Stimulated activated CD4-positive, alpha-beta T cell treated with anti-CD3 and anti-CD28 coated beads, Interleukin-4, amount 100 ng/mL, for 1 hour (primary cell): Measurements from ENCODE around the gene NAALADL1.
A peak's percentile ranks its signal among the peaks of the same experiment; 100 is the strongest.
"Not testable (repeated sequence)": the region's sequence is repeated elsewhere in the genome, so short reads cannot be mapped to it uniquely, and the experiment has no call there.

Source experiments
- DNase-seq: peaks from one replicate; pipeline ENCODE4 v3.0.0-alpha.2; 2020

Gene NAALADL1

GRCh38 chr11:65045728-65046127, 12.6 kb downstream of the NAALADL1 start:
- no peak for DNase-seq

GRCh38 chr11:65045061-65045460, 13.3 kb downstream of the NAALADL1 start:
- DNase-seq, result no peak

GRCh38 chr11:65043881-65044501, 14.4 kb downstream of the NAALADL1 start:
- DNase-seq, result no peak

- DNase-seq, result no peak
Observed at GRCh38 chr11:65042891-65043290, 15.5 kb downstream of the NAALADL1 start.

GRCh38 chr11:65040847-65041622, 17.3 kb downstream of the NAALADL1 start, which contains the start of gene SAC3D1:
SAC3D1 (plus strand) TSS chr11:65041210; CDS start chr11:65041293, 83 bp downstream.
- peak; percentile 85 for DNase-seq

GRCh38 chr11:65040520-65040846, 17.9 kb downstream of the NAALADL1 start:
- DNase-seq, result no peak

- DNase-seq, result no peak
Observed at GRCh38 chr11:65036931-65037330, 21.4 kb downstream of the NAALADL1 start.

GRCh38 chr11:65035579-65035978, 22.8 kb downstream of the NAALADL1 start:
- no peak for DNase-seq

GRCh38 chr11:65034423-65034822, 23.9 kb downstream of the NAALADL1 start:
- DNase-seq, result no peak

- DNase-seq, result no peak
Observed at GRCh38 chr11:65032216-65032615, 26.1 kb downstream of the NAALADL1 start.

GRCh38 chr11:65027213-65028067, 30.9 kb downstream of the NAALADL1 start, which contains the start of gene SNX15:
SNX15 (plus strand) TSS chr11:65027439; CDS start chr11:65027538, 99 bp downstream.
- peak; percentile 82 for DNase-seq

GRCh38 chr11:65026810-65027209, 31.5 kb downstream of the NAALADL1 start:
- DNase-seq, result no peak

GRCh38 chr11:65023502-65023901, 34.9 kb downstream of the NAALADL1 start:
- DNase-seq, result not testable (repeated sequence)

- DNase-seq, result no peak
Observed at GRCh38 chr11:65021509-65021908, 36.8 kb downstream of the NAALADL1 start.

- DNase-seq, result no peak
Observed at GRCh38 chr11:65021003-65021402, 37.4 kb downstream of the NAALADL1 start.

- no peak for DNase-seq
Observed at GRCh38 chr11:65019824-65020223, 38.5 kb downstream of the NAALADL1 start.

- DNase-seq, result no peak
Observed at GRCh38 chr11:65017937-65018336, 40.4 kb downstream of the NAALADL1 start.

GRCh38 chr11:65016705-65017104, 41.6 kb downstream of the NAALADL1 start:
- DNase-seq, result no peak

- no peak for DNase-seq
Observed at GRCh38 chr11:65014726-65015227, 43.6 kb downstream of the NAALADL1 start.

- peak; percentile 87 for DNase-seq
Observed at GRCh38 chr11:65013888-65014725, 44.2 kb downstream of the NAALADL1 start, which contains the start of gene ARL2. ARL2 (plus strand) TSS chr11:65014160; CDS start chr11:65014208, 48 bp downstream.

GRCh38 chr11:65013130-65013887, 45.0 kb downstream of the NAALADL1 start:
- peak; percentile 90 for DNase-seq
